Measurements from ENCODE around the gene NLRX1.

GRCh38 chr11:119168471-119169281, at the start of gene NLRX1:
- TF ChIP-seq, protein P1, sequence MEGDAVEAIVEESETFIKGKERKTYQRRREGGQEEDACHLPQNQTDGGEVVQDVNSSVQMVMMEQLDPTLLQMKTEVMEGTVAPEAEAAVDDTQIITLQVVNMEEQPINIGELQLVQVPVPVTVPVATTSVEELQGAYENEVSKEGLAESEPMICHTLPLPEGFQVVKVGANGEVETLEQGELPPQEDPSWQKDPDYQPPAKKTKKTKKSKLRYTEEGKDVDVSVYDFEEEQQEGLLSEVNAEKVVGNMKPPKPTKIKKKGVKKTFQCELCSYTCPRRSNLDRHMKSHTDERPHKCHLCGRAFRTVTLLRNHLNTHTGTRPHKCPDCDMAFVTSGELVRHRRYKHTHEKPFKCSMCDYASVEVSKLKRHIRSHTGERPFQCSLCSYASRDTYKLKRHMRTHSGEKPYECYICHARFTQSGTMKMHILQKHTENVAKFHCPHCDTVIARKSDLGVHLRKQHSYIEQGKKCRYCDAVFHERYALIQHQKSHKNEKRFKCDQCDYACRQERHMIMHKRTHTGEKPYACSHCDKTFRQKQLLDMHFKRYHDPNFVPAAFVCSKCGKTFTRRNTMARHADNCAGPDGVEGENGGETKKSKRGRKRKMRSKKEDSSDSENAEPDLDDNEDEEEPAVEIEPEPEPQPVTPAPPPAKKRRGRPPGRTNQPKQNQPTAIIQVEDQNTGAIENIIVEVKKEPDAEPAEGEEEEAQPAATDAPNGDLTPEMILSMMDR (IDR thresholded peaks at IDR 0.05), result peak; percentile 95
- TF ChIP-seq ZFX (IDR thresholded peaks at IDR 0.05; ENCODE audit: borderline replicate concordance), result no peak
